Ishikawa (cell line): ENCODE data around the gene PGAP2.

Experiments
- CREB1 ChIP-seq: IDR thresholded peaks from 2 replicates; pipeline ENCODE4 v1.6.1; 2012; ENCODE audit warnings: low read depth
- EGR1 ChIP-seq: IDR thresholded peaks from 2 replicates; pipeline ENCODE4 v1.6.1; 2012
- EP300 ChIP-seq: IDR thresholded peaks from 2 replicates; pipeline ENCODE4 v1.6.1; 2012; ENCODE audit warnings: borderline replicate concordance
- NFIC ChIP-seq: IDR thresholded peaks from 2 replicates; pipeline ENCODE4 v1.6.1; 2012
- TAF1 ChIP-seq: IDR thresholded peaks from 2 replicates; pipeline ENCODE4 v1.6.1; 2012; ENCODE audit warnings: low read depth, mild to moderate bottlenecking
- TEAD4 ChIP-seq: IDR thresholded peaks from 2 replicates; pipeline ENCODE4 v1.6.1; 2012
- TF ChIP-seq, protein P1 (sequence below): IDR thresholded peaks from 2 replicates; pipeline ENCODE4 v1.6.1; 2012; ENCODE audit warnings: low read depth, mild to moderate bottlenecking

DNA sequence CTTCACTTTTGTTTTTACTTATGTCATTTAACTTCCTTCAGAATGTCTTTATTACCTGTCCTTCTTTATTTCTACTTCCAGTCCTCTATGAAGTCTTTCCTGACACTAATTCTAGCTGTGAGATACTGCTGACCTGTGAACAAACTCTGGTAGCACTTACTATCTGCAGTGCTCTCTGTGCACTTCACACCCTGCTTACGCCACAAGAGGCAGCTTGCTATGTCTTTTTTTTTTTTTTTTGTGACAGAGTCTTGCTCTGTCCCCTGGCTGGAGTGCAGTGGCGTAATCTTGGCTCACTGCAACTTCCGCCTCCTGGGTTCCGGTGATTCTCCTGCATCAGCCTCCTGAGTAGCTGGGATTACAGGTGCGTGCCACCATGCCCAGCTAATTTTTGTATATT, 57.8 kb downstream of the PGAP2 start:
- TF ChIP-seq NFIC (no peak), EP300 (no peak), EGR1 (no peak), TAF1 (no peak), TEAD4 (no peak), CREB1 (no peak)
- TF ChIP-seq, protein P1, sequence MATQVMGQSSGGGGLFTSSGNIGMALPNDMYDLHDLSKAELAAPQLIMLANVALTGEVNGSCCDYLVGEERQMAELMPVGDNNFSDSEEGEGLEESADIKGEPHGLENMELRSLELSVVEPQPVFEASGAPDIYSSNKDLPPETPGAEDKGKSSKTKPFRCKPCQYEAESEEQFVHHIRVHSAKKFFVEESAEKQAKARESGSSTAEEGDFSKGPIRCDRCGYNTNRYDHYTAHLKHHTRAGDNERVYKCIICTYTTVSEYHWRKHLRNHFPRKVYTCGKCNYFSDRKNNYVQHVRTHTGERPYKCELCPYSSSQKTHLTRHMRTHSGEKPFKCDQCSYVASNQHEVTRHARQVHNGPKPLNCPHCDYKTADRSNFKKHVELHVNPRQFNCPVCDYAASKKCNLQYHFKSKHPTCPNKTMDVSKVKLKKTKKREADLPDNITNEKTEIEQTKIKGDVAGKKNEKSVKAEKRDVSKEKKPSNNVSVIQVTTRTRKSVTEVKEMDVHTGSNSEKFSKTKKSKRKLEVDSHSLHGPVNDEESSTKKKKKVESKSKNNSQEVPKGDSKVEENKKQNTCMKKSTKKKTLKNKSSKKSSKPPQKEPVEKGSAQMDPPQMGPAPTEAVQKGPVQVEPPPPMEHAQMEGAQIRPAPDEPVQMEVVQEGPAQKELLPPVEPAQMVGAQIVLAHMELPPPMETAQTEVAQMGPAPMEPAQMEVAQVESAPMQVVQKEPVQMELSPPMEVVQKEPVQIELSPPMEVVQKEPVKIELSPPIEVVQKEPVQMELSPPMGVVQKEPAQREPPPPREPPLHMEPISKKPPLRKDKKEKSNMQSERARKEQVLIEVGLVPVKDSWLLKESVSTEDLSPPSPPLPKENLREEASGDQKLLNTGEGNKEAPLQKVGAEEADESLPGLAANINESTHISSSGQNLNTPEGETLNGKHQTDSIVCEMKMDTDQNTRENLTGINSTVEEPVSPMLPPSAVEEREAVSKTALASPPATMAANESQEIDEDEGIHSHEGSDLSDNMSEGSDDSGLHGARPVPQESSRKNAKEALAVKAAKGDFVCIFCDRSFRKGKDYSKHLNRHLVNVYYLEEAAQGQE = no peak
